H9 (cell line): ENCODE data around the gene KCNMA1. TPM values are rescaled to one million over a fixed set of nuclear protein-coding genes. Genes with fewer than 3 reads are reported as not detected.

Source experiments
- DNase-seq: peaks from one replicate; pipeline ENCODE4 v3.0.0-alpha.2; 2017
- H2AFZ ChIP-seq: one replicate; pipeline ENCODE4 v1.6.1; 2013; ENCODE audit warnings: mild to moderate bottlenecking, low read length, control low read depth, moderate library complexity
- H2AK5ac ChIP-seq: 2 replicates; pipeline ENCODE4 v1.6.1; 2013; ENCODE audit warnings: low read length, control low read depth, mixed read lengths; ENCODE audit not compliant: insufficient read length
- H2BK120ac ChIP-seq: one replicate; pipeline ENCODE4 v1.6.1; 2013; ENCODE audit warnings: low read depth, mild to moderate bottlenecking, low read length, control low read depth, inconsistent platforms; ENCODE audit not compliant: poor library complexity, severe bottlenecking
- H2BK12ac ChIP-seq: 2 replicates; pipeline ENCODE4 v1.6.1; 2013; ENCODE audit warnings: low read length, control low read depth, mixed read lengths, low read depth; ENCODE audit not compliant: insufficient read length
- H2BK15ac ChIP-seq: 2 replicates; pipeline ENCODE4 v1.6.1; 2013; ENCODE audit warnings: low read depth, low read length, control low read depth
- H2BK20ac ChIP-seq: one replicate; pipeline ENCODE4 v1.6.1; 2013; ENCODE audit warnings: low read depth, mild to moderate bottlenecking, low read length, control low read depth, inconsistent platforms; ENCODE audit not compliant: poor library complexity, severe bottlenecking
- H2BK5ac ChIP-seq: 2 replicates; pipeline ENCODE4 v1.6.1; 2013; ENCODE audit warnings: low read length, control low read depth, mixed read lengths; ENCODE audit not compliant: insufficient read length
- H3K14ac ChIP-seq: 2 replicates; pipeline ENCODE4 v1.6.1; 2013; ENCODE audit warnings: low read length, control low read depth; ENCODE audit not compliant: insufficient read depth
- H3K18ac ChIP-seq: 2 replicates; pipeline ENCODE4 v1.6.1; 2013; ENCODE audit warnings: low read depth, mild to moderate bottlenecking, mixed read lengths, low read length, control low read depth; ENCODE audit not compliant: insufficient read length
- H3K23ac ChIP-seq: 2 replicates; pipeline ENCODE4 v1.6.1; 2013; ENCODE audit warnings: low read length, control low read depth, mixed read lengths, low read depth; ENCODE audit not compliant: insufficient read length
- H3K23me2 ChIP-seq: 2 replicates; pipeline ENCODE4 v1.6.1; 2013; ENCODE audit warnings: low read depth, mild to moderate bottlenecking, mixed read lengths, low read length, control low read depth; ENCODE audit not compliant: insufficient read length, poor library complexity, severe bottlenecking
- H3K27ac ChIP-seq: 2 replicates; pipeline ENCODE4 v1.5.1; 2013; ENCODE audit warnings: low read length, control low read depth, mixed read lengths, low read depth; ENCODE audit not compliant: insufficient read length
- H3K27me3 ChIP-seq: 2 replicates; pipeline ENCODE4 v1.6.1; 2013; ENCODE audit warnings: low read length, control low read depth, inconsistent platforms; ENCODE audit not compliant: insufficient read depth
- H3K4ac ChIP-seq: 2 replicates; pipeline ENCODE4 v1.6.1; 2013; ENCODE audit warnings: low read depth, mild to moderate bottlenecking, control low read depth, inconsistent platforms, low read length, moderate library complexity
- H3K4me1 ChIP-seq: 2 replicates; pipeline ENCODE4 v1.6.1; 2013; ENCODE audit warnings: low read length, control low read depth, inconsistent platforms; ENCODE audit not compliant: insufficient read depth
- H3K4me2 ChIP-seq: 2 replicates; pipeline ENCODE4 v1.6.1; 2013; ENCODE audit warnings: low read length, control low read depth, mixed read lengths; ENCODE audit not compliant: insufficient read length, insufficient read depth
- H3K56ac ChIP-seq: 2 replicates; pipeline ENCODE4 v1.6.1; 2013; ENCODE audit warnings: low read depth, mild to moderate bottlenecking, mixed read lengths, low read length, control low read depth; ENCODE audit not compliant: insufficient read length
- H3K79me1 ChIP-seq: 2 replicates; pipeline ENCODE4 v1.6.1; 2013; ENCODE audit warnings: low read depth, mild to moderate bottlenecking, moderate library complexity, low read length, control low read depth, inconsistent platforms; ENCODE audit not compliant: insufficient read depth, poor library complexity, severe bottlenecking
- H3K79me2 ChIP-seq: 2 replicates; pipeline ENCODE4 v1.6.1; 2013; ENCODE audit warnings: low read length, control low read depth, inconsistent platforms; ENCODE audit not compliant: insufficient read depth
- H3K9ac ChIP-seq: 2 replicates; pipeline ENCODE4 v1.6.1; 2013; ENCODE audit warnings: low read length, control low read depth, mixed read lengths; ENCODE audit not compliant: insufficient read length; ENCODE audit errors: extremely low read depth
- H3K9me3 ChIP-seq: one replicate; pipeline ENCODE4 v1.6.1; 2013; ENCODE audit warnings: low read depth, low read length, inconsistent platforms; ENCODE audit not compliant: control insufficient read depth
- H3T11ph ChIP-seq: one replicate; pipeline ENCODE4 v1.6.1; 2013; ENCODE audit warnings: mild to moderate bottlenecking, low read length, control low read depth, inconsistent platforms
- H4K20me1 ChIP-seq: one replicate; pipeline ENCODE4 v1.6.1; 2013; ENCODE audit not compliant: control insufficient read depth, insufficient read length, insufficient read depth
- H4K5ac ChIP-seq: 2 replicates; pipeline ENCODE4 v1.6.1; 2013; ENCODE audit warnings: low read depth, mild to moderate bottlenecking, mixed read lengths, low read length, control low read depth; ENCODE audit not compliant: insufficient read length
- H4K8ac ChIP-seq: replicated peaks from 2 replicates; pipeline ENCODE4 v1.6.1; 2013; ENCODE audit warnings: low read length, control low read depth, mixed read lengths, low read depth; ENCODE audit not compliant: insufficient read length
- H4K91ac ChIP-seq: 2 replicates; pipeline ENCODE4 v1.6.1; 2013; ENCODE audit warnings: low read depth, mild to moderate bottlenecking, moderate library complexity, mixed read lengths, low read length, control low read depth; ENCODE audit not compliant: insufficient read length
- H3K27ac Mint-ChIP-seq, 3 experiments: 2 replicates in 2 of 3; 3 replicates in 1 of 3; pipeline ENCODE4 v1.8.0; 2020 to 2021; ENCODE audit warnings: mixed read lengths in 3 of 3, mild to moderate bottlenecking in 1 of 3, moderate library complexity in 1 of 3
- H3K27me3 Mint-ChIP-seq: 2 replicates; pipeline ENCODE4 v1.8.0; 2021; ENCODE audit warnings: low read depth, mild to moderate bottlenecking, moderate library complexity, mixed read lengths
- H3K36me3 Mint-ChIP-seq, 3 experiments: 2 replicates in 2 of 3; 3 replicates in 1 of 3; pipeline ENCODE4 v1.8.0; 2020 to 2021; ENCODE audit warnings: low read depth in 3 of 3, mixed read lengths in 3 of 3; ENCODE audit not compliant: insufficient read depth in 1 of 3
- H3K4me1 Mint-ChIP-seq, 2 experiments: 2 replicates each; pipeline ENCODE4 v1.8.0; 2020; ENCODE audit warnings: mixed read lengths in 2 of 2
- H3K4me3 Mint-ChIP-seq, 2 experiments: 2 replicates in 1 of 2; 3 replicates in 1 of 2; pipeline ENCODE4 v1.8.0; 2020 to 2021; ENCODE audit warnings: mild to moderate bottlenecking in 2 of 2, mixed read lengths in 2 of 2, moderate library complexity in 1 of 2
- H3K9me3 Mint-ChIP-seq, 2 experiments: 2 replicates in 1 of 2; 3 replicates in 1 of 2; pipeline ENCODE4 v1.8.0; 2020; ENCODE audit warnings: mild to moderate bottlenecking in 2 of 2, mixed read lengths in 2 of 2, moderate library complexity in 1 of 2
- CTCF ChIP-seq: fragments of 200-600 bp; sonication (generic); conservative IDR thresholded peaks from 3 replicates; pipeline ENCODE4 v1.8.0; 2021; ENCODE audit warnings: antibody characterized with exemption, mild to moderate bottlenecking
- WGBS: extraction: QIAGEN DNeasy Blood & Tissue Kit; methylation state at CpG from one replicate; pipeline ENCODE4 v1.1.7; 2013; ENCODE audit warnings: missing lambda C conversion rate, low lambda C conversion rate, mixed read lengths; ENCODE audit not compliant: insufficient read length; ENCODE audit errors: extremely low coverage; 5-methylcytosine and 5-hydroxymethylcytosine counted together
- total RNA-seq: library from RNA; stranded (reverse); gene quantifications from 2 replicates; pipeline ENCODE4 v1.2.1, GENCODE V29; 2021

KCNMA1 gene
- total RNA-seq, 1 experiment from 2014 or later, result 2.0 TPM

- Histone ChIP-seq H3T11ph (no peak overlapping the region), H4K91ac (no peak overlapping the region), H2AK5ac (no peak overlapping the region), H2BK5ac (no peak overlapping the region), H3K79me1 (no peaks in the 10 kb centered on the region), H2BK120ac (no peak overlapping the region), H3K4me2 (no peak overlapping the region), H3K4ac (no peak overlapping the region), H2BK20ac (no peak overlapping the region), H3K79me2 (no peaks in the 10 kb centered on the region), H3K23ac (no peak overlapping the region), H2BK12ac (no peak overlapping the region), H3K4me1 (peaks cover 5% of the 10 kb centered on the region; the same call in 1 of the 2 replicates), H4K8ac (no peak overlapping the region), H2AFZ (no peak overlapping the region), H3K27ac (no peak overlapping the region), H3K56ac (no peak overlapping the region), H4K5ac (no peak overlapping the region), H3K27me3 (no peaks in the 10 kb centered on the region), H3K9ac (no peak overlapping the region), H3K23me2 (no peaks in the 10 kb centered on the region), H2BK15ac (no peak overlapping the region), H3K18ac (no peak overlapping the region), H3K9me3 (no peaks in the 10 kb centered on the region), H4K20me1 (no peaks in the 10 kb centered on the region), H3K14ac (no peak overlapping the region)
- no CpG with 5 or more reads among the region's 5 CpGs for WGBS
- Mint-ChIP-seq H3K9me3 (peaks cover 0 to 2% of the 10 kb centered on the region in 2 experiments; a peak in 1 of 5 replicates), H3K4me1 (peaks cover 17 to 20% of the 10 kb centered on the region in 2 experiments), H3K27me3 (no peaks in the 10 kb centered on the region; the same call in 1 of the 2 replicates), H3K27ac (no peak overlapping the region), H3K36me3 (no peaks in the 10 kb centered on the region), H3K4me3 (no peak overlapping the region)
- no peak for DNase-seq
- TF ChIP-seq CTCF, result no peak
These were observed 363.4 kb downstream of the KCNMA1 start for GRCh38 chr10:77274046-77274795.
